Stimulated activated naive B cell treated with anti-CD40 and anti-IgM and Interleukin-4, amounts not matched to agents 10 μg/mL and 1 μg/mL and 100 μg/mL, for 72 hours (primary cell): ENCODE measurements around the gene APCDD1L.

Experiments
- ATAC-seq, 2 donors: fragments of 150-1000 bp; cut with Tn5 transposase; replicated peaks; 2 replicates each; pipeline ENCODE4 v1.10.0; 2021; ENCODE audit warnings: moderate library complexity in 1 of 2
- DNase-seq: peaks from one replicate; pipeline ENCODE4 v3.0.0; 2021
- H3K27ac Mint-ChIP-seq: one replicate; pipeline ENCODE4 v1.8.0; 2022; ENCODE audit warnings: mild to moderate bottlenecking, mixed read lengths
- H3K27me3 Mint-ChIP-seq, 2 donors: one replicate each; pipeline ENCODE4 v1.8.0; 2022; ENCODE audit warnings: mixed read lengths in 2 of 2
- H3K36me3 Mint-ChIP-seq, 2 donors: one replicate each; pipeline ENCODE4 v1.8.0; 2022; ENCODE audit warnings: mixed read lengths in 2 of 2, mild to moderate bottlenecking in 1 of 2
- H3K4me1 Mint-ChIP-seq, 2 donors: one replicate each; pipeline ENCODE4 v1.8.0; 2022; ENCODE audit warnings: mixed read lengths in 2 of 2, mild to moderate bottlenecking in 1 of 2
- H3K4me3 Mint-ChIP-seq, 2 donors: one replicate each; pipeline ENCODE4 v1.8.0; 2022; ENCODE audit warnings: mild to moderate bottlenecking in 2 of 2, mixed read lengths in 2 of 2, moderate library complexity in 1 of 2
- H3K9me3 Mint-ChIP-seq, 2 donors: one replicate each; pipeline ENCODE4 v1.8.0; 2022; ENCODE audit warnings: mixed read lengths in 2 of 2, mild to moderate bottlenecking in 1 of 2

Gene APCDD1L

GRCh38 chr20:58496429-58496769 lies 18.8 kb downstream of the APCDD1L start:
- ATAC-seq (no peak), DNase-seq (no peak)
- no peak overlapping the region for H3K27ac Mint-ChIP-seq
- H3K36me3 Mint-ChIP-seq = no peaks in the 10 kb centered on the region
- no peaks in the 10 kb centered on the region for H3K9me3 Mint-ChIP-seq
- peaks cover 0 to 11% of the 10 kb centered on the region in 2 donors for H3K4me1 Mint-ChIP-seq
- H3K4me3 Mint-ChIP-seq = no peak overlapping the region
- H3K27me3 Mint-ChIP-seq = peaks cover 12 to 13% of the 10 kb centered on the region in 2 donors

- DNase-seq (no peak), ATAC-seq (no peak)
- no peaks in the 10 kb centered on the region for H3K9me3 Mint-ChIP-seq
- peaks cover 0 to 11% of the 10 kb centered on the region in 2 donors for H3K4me1 Mint-ChIP-seq
- H3K4me3 Mint-ChIP-seq = no peak overlapping the region
- H3K36me3 Mint-ChIP-seq = no peaks in the 10 kb centered on the region
- H3K27ac Mint-ChIP-seq = no peak overlapping the region
- peaks cover 8 to 12% of the 10 kb centered on the region in 2 donors for H3K27me3 Mint-ChIP-seq
Measured at GRCh38 chr20:58495623-58496428, 19.4 kb downstream of the APCDD1L start.

DNA sequence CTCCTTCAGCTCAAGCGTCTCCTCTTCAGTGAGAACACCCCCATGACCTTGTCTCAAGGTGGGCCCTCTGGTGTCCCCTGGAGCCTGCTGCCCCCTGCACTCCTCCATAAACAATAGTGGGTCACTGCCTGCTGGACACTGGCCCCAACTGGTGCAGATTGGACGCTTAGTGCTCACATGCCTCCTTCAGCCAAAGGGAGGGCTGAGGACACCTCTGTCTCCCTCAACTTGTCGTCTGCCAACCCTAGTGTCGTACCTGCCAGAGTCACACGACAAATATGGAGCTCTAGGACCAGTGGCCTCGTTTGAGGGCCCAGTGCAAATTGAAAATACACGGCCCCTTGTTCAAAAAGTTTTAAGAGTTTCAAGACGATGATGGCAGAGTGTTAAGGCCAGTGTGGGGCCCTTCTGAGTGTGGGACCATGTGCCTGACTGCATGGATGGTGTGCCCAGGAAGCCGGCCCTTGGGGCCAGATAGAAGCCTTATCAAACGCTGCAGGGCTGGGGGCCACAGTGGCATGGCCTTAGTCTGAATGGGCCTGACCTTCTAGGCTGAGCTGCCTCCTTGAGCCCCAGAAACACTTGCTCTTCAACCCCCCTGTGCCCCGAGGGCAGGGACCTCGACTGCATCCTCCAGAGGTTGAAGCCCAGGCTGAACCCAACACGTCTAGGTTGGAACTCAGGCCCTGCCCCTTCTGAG lies 20.1 kb downstream of the APCDD1L start:
- Mint-ChIP-seq H3K4me3 (no peak overlapping the region), H3K4me1 (peaks cover 0 to 11% of the 10 kb centered on the region in 2 donors), H3K9me3 (peaks cover 0 to 6% of the 10 kb centered on the region in 2 donors), H3K27ac (no peak overlapping the region), H3K27me3 (peaks cover 5 to 7% of the 10 kb centered on the region in 2 donors), H3K36me3 (peaks cover 0 to 2% of the 10 kb centered on the region in 2 donors)
- no peak for DNase-seq
- ATAC-seq = no peak

DNA sequence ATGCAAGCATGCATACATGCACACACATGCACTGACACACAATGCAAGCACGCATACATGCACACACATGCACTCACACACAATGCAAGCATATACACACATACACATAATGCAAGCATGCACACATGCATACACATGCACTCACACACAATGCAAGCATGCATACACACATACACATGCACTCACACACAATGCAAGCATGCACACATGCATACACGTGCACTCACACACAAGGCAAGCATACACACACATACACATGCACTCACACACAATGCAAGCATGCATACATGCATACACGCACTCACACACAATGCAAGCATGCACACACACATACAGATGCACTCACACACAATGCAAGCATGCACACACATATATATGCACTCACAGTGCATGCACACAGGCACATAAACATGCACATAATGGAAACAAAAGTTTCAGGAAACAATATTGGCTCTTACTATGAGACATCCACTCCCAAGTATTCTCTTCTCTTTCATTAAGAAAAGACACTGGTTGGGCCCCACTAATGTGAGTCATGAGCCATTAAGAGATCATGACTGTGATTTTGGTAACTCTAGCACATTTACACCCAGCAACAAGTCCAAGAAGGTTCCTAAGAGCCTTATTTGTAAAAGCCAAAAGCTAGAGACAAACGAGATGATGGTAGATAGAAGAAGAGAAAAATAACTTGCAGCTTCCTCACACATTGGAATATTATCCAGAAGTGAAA lies 22.2 kb downstream of the APCDD1L start:
- Mint-ChIP-seq H3K9me3 (peaks cover 6 to 10% of the 10 kb centered on the region in 2 donors), H3K27ac (no peak overlapping the region), H3K4me3 (no peak overlapping the region), H3K36me3 (peaks cover 7 to 9% of the 10 kb centered on the region in 2 donors), H3K4me1 (peaks cover 0 to 11% of the 10 kb centered on the region in 2 donors), H3K27me3 (peaks cover 11 to 17% of the 10 kb centered on the region in 2 donors)
- ATAC-seq = no peak
- DNase-seq = no peak

DNA sequence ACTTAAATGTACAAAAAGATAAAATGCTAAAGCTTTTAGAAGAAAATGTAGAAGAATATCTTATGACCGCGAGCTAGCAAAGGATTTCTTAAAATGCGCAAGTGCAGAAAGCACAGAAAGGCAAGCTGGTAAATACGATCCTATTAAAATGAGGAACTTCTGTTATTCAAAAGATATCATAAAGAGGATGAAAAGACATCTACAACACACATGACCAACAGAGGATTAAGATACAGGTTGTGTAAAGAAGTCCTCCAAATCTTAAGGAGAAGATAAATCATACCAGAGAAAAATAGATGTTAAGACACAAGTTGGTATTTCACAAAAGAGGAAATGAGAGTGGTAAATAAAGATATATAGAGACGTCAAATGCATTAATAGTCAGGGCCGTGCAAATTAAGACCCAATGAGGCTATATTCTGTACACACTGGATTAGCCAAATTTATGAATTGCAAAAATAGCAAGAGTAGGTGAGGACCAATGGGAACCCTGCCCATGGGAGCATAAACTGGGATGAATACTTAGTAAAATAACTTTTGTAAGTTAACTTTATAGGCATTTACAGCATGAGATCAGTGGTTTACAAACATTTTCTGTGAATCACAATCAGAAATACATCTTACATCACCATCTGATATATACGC lies 23.0 kb downstream of the APCDD1L start:
- no peak for DNase-seq

DNA sequence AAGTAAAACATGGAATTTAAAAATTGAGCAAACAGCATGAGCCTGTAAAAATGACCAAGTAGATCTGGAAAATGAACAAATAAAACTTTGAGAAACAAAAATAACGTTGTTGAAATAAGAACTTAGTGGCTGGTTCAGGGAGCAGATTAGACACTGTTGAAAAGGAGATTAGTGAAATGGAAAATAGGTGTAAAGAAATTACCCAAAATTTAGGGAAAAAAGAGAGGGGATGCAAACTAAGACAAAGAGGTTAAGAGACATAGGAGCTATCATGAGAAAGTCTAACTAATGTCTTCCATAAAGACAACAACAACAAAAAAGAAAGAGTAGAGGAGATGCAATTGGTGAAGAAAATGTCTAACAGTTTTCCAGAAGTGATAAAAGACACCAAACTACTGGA lies 29.0 kb downstream of the APCDD1L start:
- Mint-ChIP-seq H3K4me3 (no peak overlapping the region), H3K27me3 (peaks cover 26 to 30% of the 10 kb centered on the region in 2 donors), H3K36me3 (peaks cover 12 to 31% of the 10 kb centered on the region in 2 donors), H3K27ac (peak overlapping the region; percentile 3), H3K4me1 (no peaks in the 10 kb centered on the region), H3K9me3 (peaks cover 18 to 23% of the 10 kb centered on the region in 2 donors)
- ATAC-seq = no peak
- no peak for DNase-seq

More for the DNA sequence above, 23.0 kb downstream of the APCDD1L start:
- peaks cover 11 to 17% of the 10 kb centered on the region in 2 donors for H3K27me3 Mint-ChIP-seq
- ATAC-seq = no peak
- peaks cover 0 to 11% of the 10 kb centered on the region in 2 donors for H3K4me1 Mint-ChIP-seq
- H3K36me3 Mint-ChIP-seq = peaks cover 7 to 9% of the 10 kb centered on the region in 2 donors
- peaks cover 6 to 12% of the 10 kb centered on the region in 2 donors for H3K9me3 Mint-ChIP-seq
- no peak overlapping the region for H3K4me3 Mint-ChIP-seq
- no peak overlapping the region for H3K27ac Mint-ChIP-seq

- Mint-ChIP-seq H3K4me1 (no peaks in the 10 kb centered on the region), H3K27ac (no peak overlapping the region), H3K36me3 (peaks cover 12 to 32% of the 10 kb centered on the region in 2 donors), H3K4me3 (no peak overlapping the region), H3K9me3 (peaks cover 18 to 20% of the 10 kb centered on the region in 2 donors), H3K27me3 (peaks cover 26 to 28% of the 10 kb centered on the region in 2 donors)
- DNase-seq (no peak), ATAC-seq (no peak)
Measured at GRCh38 chr20:58485393-58485792, 29.8 kb downstream of the APCDD1L start.

DNA sequence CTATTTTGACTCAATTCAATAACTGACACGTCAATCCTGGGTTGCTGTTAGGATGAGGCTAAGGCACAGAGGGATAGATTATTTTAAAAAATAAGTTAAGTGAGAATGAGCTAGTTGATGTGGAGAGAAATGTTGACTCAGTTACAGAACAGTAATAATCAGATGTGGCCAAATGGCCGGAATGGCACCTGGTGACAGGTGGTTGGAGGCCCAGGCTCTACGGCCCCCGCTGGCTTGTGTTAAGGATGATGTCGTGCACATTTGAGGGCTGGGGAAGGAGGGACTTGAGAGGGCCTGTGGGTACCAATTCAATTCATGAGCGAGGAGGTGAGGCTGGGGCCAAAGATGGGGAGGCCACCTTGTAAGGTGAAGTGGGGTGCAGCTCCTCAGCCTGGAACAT lies 31.7 kb downstream of the APCDD1L start:
- Mint-ChIP-seq H3K27ac (no peak overlapping the region), H3K4me1 (no peaks in the 10 kb centered on the region), H3K36me3 (peaks cover 5 to 34% of the 10 kb centered on the region in 2 donors), H3K9me3 (peaks cover 16% of the 10 kb centered on the region in 2 donors), H3K4me3 (no peak overlapping the region), H3K27me3 (peaks cover 17 to 24% of the 10 kb centered on the region in 2 donors)
- no peak for DNase-seq
- no peak for ATAC-seq

GRCh38 chr20:58483051-58483450 lies 32.1 kb downstream of the APCDD1L start:
- ATAC-seq (no peak), DNase-seq (no peak)
- H3K27ac Mint-ChIP-seq = peak overlapping the region; percentile 1
- no peak overlapping the region for H3K4me3 Mint-ChIP-seq
- H3K4me1 Mint-ChIP-seq = no peaks in the 10 kb centered on the region
- H3K27me3 Mint-ChIP-seq = peaks cover 15 to 27% of the 10 kb centered on the region in 2 donors
- H3K9me3 Mint-ChIP-seq = peaks cover 17 to 19% of the 10 kb centered on the region in 2 donors
- peaks cover 6 to 37% of the 10 kb centered on the region in 2 donors for H3K36me3 Mint-ChIP-seq

DNA sequence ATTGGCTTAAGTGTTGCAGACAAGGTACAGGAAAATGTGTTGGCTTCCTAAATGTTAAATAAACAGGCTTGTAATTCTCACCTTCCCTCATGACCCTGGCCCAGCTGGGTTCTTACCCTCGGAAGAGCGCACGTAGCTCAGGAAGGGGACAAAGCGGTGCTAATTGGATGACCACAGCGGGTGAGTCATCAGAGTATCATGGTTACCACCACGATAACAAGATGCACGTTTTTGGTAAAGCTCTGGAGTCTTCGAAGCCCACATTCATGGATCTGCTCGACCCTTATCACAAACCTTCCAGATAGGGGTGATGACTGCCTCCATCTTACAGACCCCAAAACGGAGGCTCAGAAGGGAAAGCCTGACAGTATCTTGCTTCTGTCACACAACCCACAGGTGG lies 32.8 kb downstream of the APCDD1L start:
- H3K4me3 Mint-ChIP-seq = no peak overlapping the region
- peaks cover 15 to 29% of the 10 kb centered on the region in 2 donors for H3K27me3 Mint-ChIP-seq
- DNase-seq (no peak), ATAC-seq (no peak)
- H3K27ac Mint-ChIP-seq = no peak overlapping the region
- peaks cover 16 to 21% of the 10 kb centered on the region in 2 donors for H3K9me3 Mint-ChIP-seq
- peaks cover 6 to 41% of the 10 kb centered on the region in 2 donors for H3K36me3 Mint-ChIP-seq
- no peaks in the 10 kb centered on the region for H3K4me1 Mint-ChIP-seq

- Mint-ChIP-seq H3K27ac (no peak overlapping the region), H3K27me3 (peaks cover 15 to 28% of the 10 kb centered on the region in 2 donors), H3K36me3 (peaks cover 6 to 49% of the 10 kb centered on the region in 2 donors), H3K4me3 (no peak overlapping the region), H3K4me1 (no peaks in the 10 kb centered on the region), H3K9me3 (peaks cover 16 to 25% of the 10 kb centered on the region in 2 donors)
- DNase-seq = no peak
- peak; percentile 46 to 47 for ATAC-seq
Measured at GRCh38 chr20:58481481-58482021, 33.6 kb downstream of the APCDD1L start.

DNA sequence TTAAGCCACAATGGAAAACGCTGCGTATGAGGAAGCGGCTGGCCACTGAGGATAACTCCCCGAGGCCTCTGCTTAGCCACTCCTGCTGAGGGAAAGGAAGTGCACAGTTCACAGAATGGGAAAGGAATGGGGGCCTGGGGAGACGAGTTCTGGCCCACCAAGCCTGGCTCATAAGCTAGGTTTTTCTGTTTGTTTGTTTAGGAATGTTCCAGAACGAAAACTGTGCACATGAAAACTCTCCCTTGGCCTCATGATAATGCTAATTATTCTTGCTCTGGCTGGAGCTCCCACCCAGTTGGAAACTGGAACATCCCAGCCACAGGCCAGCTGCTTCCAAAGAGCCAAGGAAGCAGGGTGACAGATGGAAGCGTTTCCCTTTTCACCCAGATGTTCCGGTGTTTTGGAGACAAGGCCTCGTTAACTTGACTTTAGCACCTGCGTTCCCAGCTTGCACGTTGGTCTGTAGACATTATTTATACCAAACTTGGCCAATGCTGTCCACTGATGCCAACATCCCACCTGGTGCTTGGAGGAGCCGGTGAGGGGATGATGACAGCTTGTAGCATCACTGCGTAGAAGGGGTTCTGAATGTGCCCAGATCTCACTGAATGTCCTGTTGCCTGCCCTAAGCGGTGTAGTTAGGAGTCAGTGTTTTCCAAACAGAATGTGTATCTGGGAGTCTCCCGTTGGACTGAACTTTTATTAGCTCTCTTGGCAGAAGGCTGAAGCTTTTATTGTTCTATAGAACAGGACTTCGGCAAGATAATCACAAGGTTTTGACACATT lies 34.5 kb downstream of the APCDD1L start:
- H3K9me3 Mint-ChIP-seq = peaks cover 9 to 18% of the 10 kb centered on the region in 2 donors
- no peak overlapping the region for H3K4me3 Mint-ChIP-seq
- H3K4me1 Mint-ChIP-seq = no peaks in the 10 kb centered on the region
- ATAC-seq (no peak), DNase-seq (no peak)
- peaks cover 8 to 22% of the 10 kb centered on the region in 2 donors for H3K27me3 Mint-ChIP-seq
- peaks cover 3 to 43% of the 10 kb centered on the region in 2 donors for H3K36me3 Mint-ChIP-seq
- H3K27ac Mint-ChIP-seq = no peak overlapping the region
